Breast epithelium (tissue), 3 donors: ENCODE measurements around the gene SLX4IP.

Experiments used
- CTCF ChIP-seq, 3 donors: fragments of 450-650 bp; IDR thresholded peaks; one replicate each; pipeline ENCODE4 v1.5.1; 2016 to 2017; ENCODE audit warnings: antibody characterized with exemption in 3 of 3, mild to moderate bottlenecking in 3 of 3, moderate library complexity in 3 of 3
- POLR2A ChIP-seq: fragments of 450-650 bp; IDR thresholded peaks from one replicate; pipeline ENCODE4 v1.6.1; 2016; ENCODE audit warnings: antibody characterized with exemption, mild to moderate bottlenecking, moderate library complexity

- TF ChIP-seq POLR2A (no peak), CTCF (IDR thresholded peaks at IDR 0.05) (no peak)
Measured at GRCh38 chr20:10527781-10528180, 92.7 kb downstream of the SLX4IP start.
